Activated naive CD4-positive, alpha-beta T cell treated with anti-CD3 and anti-CD28 coated beads, Interleukin-2, amount 50 U/mL, for 24 hours (primary cell): ENCODE data around the gene ART1.

ENCODE experiments used
- H3K27ac Mint-ChIP-seq: one replicate; pipeline ENCODE4 v1.8.0; 2021; ENCODE audit warnings: mild to moderate bottlenecking, mixed read lengths
- H3K27me3 Mint-ChIP-seq: one replicate; pipeline ENCODE4 v1.8.0; 2021; ENCODE audit warnings: mixed read lengths
- H3K36me3 Mint-ChIP-seq: one replicate; pipeline ENCODE4 v1.8.0; 2021; ENCODE audit warnings: mixed read lengths
- H3K4me1 Mint-ChIP-seq: one replicate; pipeline ENCODE4 v1.8.0; 2021; ENCODE audit warnings: mixed read lengths
- H3K4me3 Mint-ChIP-seq: one replicate; pipeline ENCODE4 v1.8.0; 2021; ENCODE audit warnings: mild to moderate bottlenecking, mixed read lengths
- H3K9me3 Mint-ChIP-seq: one replicate; pipeline ENCODE4 v1.8.0; 2021; ENCODE audit warnings: mixed read lengths

ART1 gene

DNA sequence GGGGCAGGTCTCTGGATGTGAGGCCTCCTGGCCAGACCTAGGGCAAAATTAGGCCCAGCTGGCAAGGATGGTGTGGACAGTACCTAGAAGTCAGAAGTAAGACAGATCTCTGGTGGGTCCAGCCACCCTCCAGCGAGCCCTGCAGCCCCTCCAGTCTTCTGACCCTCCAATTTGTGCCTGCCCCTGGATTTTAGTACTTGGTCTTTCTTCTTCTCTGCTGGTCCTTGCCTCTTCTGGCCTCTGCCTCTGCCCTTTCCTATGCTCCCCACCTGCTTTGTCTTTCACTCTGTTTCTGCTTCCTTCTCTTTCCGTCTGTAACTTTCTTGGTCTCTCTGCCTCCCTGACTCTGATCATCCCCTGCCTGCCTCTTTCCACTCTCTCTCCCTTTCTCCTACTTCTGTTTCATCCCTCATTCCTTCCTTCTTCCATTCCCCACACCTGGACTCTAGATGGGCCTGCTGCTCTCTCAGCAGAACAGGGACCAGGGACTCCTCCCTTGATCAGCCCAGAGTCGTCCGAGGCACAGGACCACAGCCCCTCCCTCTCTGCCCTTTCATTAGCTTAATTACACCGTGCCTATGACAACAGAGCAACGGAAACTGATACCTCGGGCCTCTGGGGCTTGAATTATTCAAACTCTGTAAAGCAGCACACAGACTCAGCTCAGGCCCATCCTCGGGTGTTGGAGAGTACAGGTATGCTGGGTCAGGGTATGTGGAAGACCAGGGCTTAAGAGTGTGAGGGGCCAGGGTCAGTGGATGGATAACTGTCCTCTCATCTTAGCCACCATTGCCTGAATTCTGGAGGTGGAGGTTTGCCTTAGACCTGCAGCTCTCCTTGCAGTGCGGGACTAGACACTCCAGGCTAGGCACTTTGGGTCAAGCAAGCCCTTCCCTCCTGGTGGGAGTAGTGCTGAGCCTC lies 26.7 kb downstream of the ART1 start, which contains the start of gene CHRNA10:
Gene CHRNA10, minus strand, starts transcription at position 51 of the 921 bp plus-strand sequence. CDS start 72 bp downstream, outside the sequence.
- Mint-ChIP-seq H3K4me3 (no peak within 1 kb of the TSS), H3K4me1 (no peaks in the 10 kb centered on the region), H3K36me3 (peaks cover 24% of the 10 kb centered on the region), H3K27me3 (no peaks in the 10 kb centered on the region), H3K9me3 (no peaks in the 10 kb centered on the region), H3K27ac (peak within 1 kb of the TSS; percentile 65)

DNA sequence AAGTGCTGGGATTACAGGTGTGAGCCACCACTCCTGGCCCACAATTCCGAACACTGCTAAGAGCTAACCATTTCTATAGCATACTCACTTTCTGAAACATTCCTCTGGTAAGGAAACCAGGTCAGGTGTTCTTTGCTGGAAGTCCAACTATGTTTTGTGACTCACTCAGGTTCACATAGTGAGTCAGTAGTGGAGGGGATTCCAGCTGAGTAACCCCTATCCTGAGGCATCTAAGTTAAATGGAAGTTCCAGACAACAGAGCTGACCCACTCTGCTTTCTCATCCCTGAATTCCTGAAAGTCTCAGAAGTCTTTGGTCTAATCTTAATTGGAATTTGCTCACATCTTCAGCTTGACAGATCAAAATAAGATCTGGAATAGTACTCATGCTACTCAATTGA lies 29.3 kb downstream of the ART1 start:
- no peak overlapping the region for H3K4me3 Mint-ChIP-seq
- H3K9me3 Mint-ChIP-seq: no peaks in the 10 kb centered on the region
- H3K27me3 Mint-ChIP-seq: no peaks in the 10 kb centered on the region
- peak overlapping the region; percentile 30 for H3K27ac Mint-ChIP-seq
- peaks cover 26% of the 10 kb centered on the region for H3K36me3 Mint-ChIP-seq
- H3K4me1 Mint-ChIP-seq: no peaks in the 10 kb centered on the region

DNA sequence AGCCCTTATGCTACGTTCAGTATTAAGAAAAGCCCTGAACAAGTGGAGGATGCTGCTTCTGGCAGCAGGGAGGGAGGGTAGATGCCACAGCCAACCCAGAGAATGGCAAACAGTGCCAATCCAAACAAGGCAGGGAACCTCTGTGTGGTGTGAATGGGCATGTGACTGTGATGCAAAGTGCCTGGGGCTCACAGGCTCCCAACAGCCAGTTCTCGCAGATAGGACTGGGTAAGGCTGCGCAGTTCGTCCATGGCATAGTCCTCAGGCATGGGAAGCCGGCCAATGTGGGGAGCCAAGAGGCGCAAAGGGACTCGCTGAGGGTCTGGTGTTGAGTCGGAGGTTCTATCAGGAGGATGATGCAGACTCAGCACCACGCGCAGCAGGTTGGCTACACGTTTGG lies 31.0 kb downstream of the ART1 start:
- H3K27ac Mint-ChIP-seq: no peak overlapping the region
- H3K9me3 Mint-ChIP-seq: no peaks in the 10 kb centered on the region
- peaks cover 29% of the 10 kb centered on the region for H3K36me3 Mint-ChIP-seq
- no peak overlapping the region for H3K4me3 Mint-ChIP-seq
- H3K27me3 Mint-ChIP-seq: no peaks in the 10 kb centered on the region
- H3K4me1 Mint-ChIP-seq: no peaks in the 10 kb centered on the region

DNA sequence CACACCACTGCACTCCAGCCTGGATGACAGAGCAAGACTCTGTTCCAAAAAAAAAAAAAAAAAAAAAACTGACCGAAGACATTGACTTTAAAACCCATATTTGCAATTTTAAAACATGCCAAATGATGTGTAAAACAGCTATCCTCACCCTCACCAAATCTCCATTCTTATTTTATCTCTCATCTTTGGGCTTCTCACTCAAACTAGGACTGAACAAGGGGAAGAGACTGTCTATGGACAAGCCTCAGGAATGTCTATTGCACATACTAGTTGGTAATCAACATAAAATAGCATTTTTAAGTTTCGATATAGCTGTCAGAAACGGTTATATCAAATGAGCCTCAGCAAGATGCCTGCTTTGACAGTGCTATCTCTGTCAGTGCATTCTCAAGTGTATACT lies 34.1 kb downstream of the ART1 start:
- no peaks in the 10 kb centered on the region for H3K27me3 Mint-ChIP-seq
- H3K9me3 Mint-ChIP-seq: no peaks in the 10 kb centered on the region
- peaks cover 30% of the 10 kb centered on the region for H3K36me3 Mint-ChIP-seq
- no peak overlapping the region for H3K4me3 Mint-ChIP-seq
- peaks cover 14% of the 10 kb centered on the region for H3K4me1 Mint-ChIP-seq
- peak overlapping the region; percentile 19 for H3K27ac Mint-ChIP-seq

DNA sequence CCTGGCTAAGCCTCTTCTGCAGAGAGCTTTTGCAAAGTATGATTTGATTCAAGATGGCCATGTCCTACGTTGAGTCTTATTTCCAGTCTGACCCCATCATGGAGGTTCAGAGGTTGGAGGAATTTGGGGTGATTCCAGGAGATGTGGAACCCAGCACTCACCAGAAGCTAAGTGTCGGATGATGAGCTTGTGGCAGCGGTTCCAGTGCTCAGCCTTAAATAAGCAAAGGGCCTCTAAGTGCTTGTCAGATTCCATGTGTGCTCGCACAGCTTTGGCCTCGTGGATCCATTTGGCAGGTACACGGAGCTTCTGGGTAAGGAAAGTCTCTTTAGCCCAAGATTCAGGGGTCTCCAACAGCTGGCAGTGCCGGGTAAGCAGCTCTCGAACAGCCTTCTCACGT lies 38.1 kb downstream of the ART1 start:
- H3K27ac Mint-ChIP-seq: no peak overlapping the region
- no peak overlapping the region for H3K4me3 Mint-ChIP-seq
- no peaks in the 10 kb centered on the region for H3K9me3 Mint-ChIP-seq
- H3K36me3 Mint-ChIP-seq: peaks cover 21% of the 10 kb centered on the region
- peaks cover 17% of the 10 kb centered on the region for H3K4me1 Mint-ChIP-seq
- H3K27me3 Mint-ChIP-seq: no peaks in the 10 kb centered on the region

DNA sequence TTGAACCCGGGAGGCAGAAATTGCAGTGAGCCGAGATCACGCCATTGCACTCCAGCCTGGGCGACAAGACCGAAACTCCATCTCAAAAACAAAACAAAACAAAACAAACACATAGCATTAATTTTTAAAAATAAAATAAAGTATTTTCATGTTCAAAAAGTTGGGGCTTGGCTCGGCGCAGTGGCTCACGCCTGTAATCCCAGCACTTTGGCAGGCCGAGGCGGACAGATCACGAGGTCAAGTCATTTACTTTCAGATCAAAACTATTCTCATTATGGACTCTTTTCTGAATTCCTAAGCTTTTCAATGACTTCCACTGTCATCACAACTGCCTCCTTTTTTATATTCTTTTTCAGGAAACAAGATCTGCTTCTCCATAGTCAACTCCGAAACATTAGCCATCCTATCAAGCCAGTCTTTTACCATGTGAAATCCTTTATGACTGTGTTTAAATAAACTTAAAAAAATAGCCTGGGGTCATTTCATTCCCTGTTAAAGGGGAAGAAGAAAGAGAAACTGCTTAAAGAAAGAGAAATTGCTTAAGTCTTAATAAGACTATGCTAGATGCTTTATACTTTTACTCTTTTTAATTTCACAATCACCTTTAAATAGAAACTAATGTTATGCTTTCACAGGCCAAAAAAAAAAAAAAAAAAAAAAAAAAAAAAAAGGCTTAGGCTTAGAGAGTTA lies 39.3 kb downstream of the ART1 start:
- Mint-ChIP-seq H3K9me3 (no peaks in the 10 kb centered on the region), H3K4me1 (peaks cover 17% of the 10 kb centered on the region), H3K27me3 (no peaks in the 10 kb centered on the region), H3K36me3 (peaks cover 18% of the 10 kb centered on the region), H3K4me3 (no peak overlapping the region), H3K27ac (no peak overlapping the region)

DNA sequence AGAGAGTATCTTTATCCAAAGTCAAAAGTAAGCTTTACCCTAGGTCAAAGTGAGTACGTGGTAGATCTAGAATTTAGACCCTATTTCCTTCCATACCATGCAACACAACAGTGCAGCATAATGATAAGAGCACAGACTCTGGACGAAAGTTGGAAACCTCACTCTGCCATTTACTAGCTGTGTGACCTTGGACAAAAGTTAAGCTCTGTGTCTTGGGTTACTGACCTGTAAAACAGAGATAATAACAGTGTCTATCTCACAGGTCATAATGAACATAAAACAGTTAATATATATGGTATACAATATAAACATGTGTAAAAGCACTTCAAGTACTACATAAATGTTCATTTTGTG lies 39.9 kb downstream of the ART1 start:
- H3K27ac Mint-ChIP-seq: no peak overlapping the region
- peaks cover 17% of the 10 kb centered on the region for H3K4me1 Mint-ChIP-seq
- H3K27me3 Mint-ChIP-seq: no peaks in the 10 kb centered on the region
- H3K4me3 Mint-ChIP-seq: no peak overlapping the region
- H3K36me3 Mint-ChIP-seq: peaks cover 15% of the 10 kb centered on the region
- no peaks in the 10 kb centered on the region for H3K9me3 Mint-ChIP-seq

DNA sequence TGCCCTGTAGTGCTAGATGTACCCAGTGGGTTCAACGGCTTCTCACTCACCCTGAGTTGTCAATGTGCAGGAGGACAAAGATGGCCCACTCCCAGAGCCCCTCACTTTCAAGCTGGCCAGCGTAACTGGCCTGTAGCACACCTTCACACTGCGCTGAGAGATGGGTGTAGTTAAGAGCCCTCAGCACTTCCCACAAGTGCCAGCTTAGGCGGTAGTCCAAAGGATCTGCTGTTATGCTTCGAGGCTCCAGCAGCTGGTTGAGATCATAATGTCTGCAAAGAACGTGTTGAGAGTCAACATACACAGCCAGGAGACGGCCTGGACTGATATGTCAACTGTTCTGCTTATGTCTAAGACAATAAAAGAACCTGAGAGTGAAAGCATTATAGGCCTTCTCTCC lies 41.0 kb downstream of the ART1 start:
- peaks cover 14% of the 10 kb centered on the region for H3K36me3 Mint-ChIP-seq
- H3K9me3 Mint-ChIP-seq: no peaks in the 10 kb centered on the region
- H3K27me3 Mint-ChIP-seq: no peaks in the 10 kb centered on the region
- H3K27ac Mint-ChIP-seq: no peak overlapping the region
- H3K4me3 Mint-ChIP-seq: no peak overlapping the region
- peaks cover 17% of the 10 kb centered on the region for H3K4me1 Mint-ChIP-seq

DNA sequence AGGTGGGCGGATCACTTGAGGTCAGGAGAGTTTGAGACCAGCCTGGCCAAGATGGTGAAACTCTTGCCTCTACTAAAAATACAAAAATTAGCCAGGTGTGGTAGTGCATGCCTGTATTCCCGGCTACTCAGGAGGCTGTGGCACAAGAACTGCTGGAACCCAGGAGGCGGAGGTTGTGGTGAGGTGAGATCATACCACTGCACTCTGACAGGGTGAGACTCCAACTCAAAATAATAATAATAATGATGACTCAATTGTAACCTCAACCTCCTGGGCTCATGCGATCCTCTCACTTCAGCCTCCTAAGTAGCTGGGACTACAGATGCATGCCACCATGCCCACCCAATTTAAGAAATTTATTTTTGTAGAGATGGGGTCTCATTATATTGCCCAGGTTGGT lies 41.8 kb downstream of the ART1 start:
- Mint-ChIP-seq H3K4me1 (peaks cover 17% of the 10 kb centered on the region), H3K4me3 (no peak overlapping the region), H3K36me3 (peaks cover 14% of the 10 kb centered on the region)

DNA sequence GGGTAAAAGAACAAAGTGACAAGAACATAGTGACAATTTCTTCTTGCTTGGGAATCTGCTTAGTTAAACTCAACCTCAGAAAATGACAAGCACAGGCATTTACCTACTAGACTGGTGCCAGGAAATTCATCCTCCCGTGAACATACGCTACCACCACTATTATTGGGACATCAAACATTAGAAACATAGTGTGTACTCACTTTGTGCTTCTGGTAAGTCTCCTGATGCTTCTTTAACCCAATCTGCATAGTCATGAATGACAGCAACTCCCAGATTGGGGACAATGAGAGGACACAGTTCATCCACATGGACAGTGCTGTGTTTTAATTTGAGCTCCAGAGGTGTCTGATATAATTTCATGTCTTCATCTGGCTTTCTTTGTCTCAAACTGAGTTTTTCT lies 55.5 kb downstream of the ART1 start:
- peaks cover 4% of the 10 kb centered on the region for H3K4me1 Mint-ChIP-seq
- no peak overlapping the region for H3K4me3 Mint-ChIP-seq
- H3K9me3 Mint-ChIP-seq: no peaks in the 10 kb centered on the region
- H3K27ac Mint-ChIP-seq: no peak overlapping the region
- no peaks in the 10 kb centered on the region for H3K27me3 Mint-ChIP-seq
- H3K36me3 Mint-ChIP-seq: peaks cover 15% of the 10 kb centered on the region

More for the DNA sequence above, 41.8 kb downstream of the ART1 start:
- Mint-ChIP-seq H3K9me3 (no peaks in the 10 kb centered on the region), H3K27me3 (no peaks in the 10 kb centered on the region), H3K27ac (no peak overlapping the region)

DNA sequence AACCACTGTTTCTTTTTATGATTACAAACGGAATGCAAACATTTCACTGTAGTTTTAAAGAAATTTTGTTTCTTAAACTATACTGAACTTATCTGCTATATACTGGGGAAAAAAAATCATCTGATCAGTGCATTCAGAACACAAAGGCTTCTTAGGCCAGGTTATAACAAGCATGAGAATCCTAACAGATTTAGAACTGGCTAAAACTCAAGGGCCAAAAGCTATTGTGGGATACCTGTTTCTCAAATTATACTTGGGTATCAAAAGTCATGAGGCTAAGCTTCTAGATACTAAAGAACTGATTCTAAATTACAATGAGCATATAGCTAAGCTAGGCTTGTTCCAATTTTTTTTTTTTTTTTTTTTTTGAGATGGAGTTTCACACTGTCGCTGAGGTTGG lies 56.0 kb downstream of the ART1 start:
- peaks cover 15% of the 10 kb centered on the region for H3K36me3 Mint-ChIP-seq
- no peak overlapping the region for H3K4me3 Mint-ChIP-seq
- peaks cover 4% of the 10 kb centered on the region for H3K4me1 Mint-ChIP-seq
- H3K9me3 Mint-ChIP-seq: no peaks in the 10 kb centered on the region
- H3K27me3 Mint-ChIP-seq: no peaks in the 10 kb centered on the region
- H3K27ac Mint-ChIP-seq: no peak overlapping the region

DNA sequence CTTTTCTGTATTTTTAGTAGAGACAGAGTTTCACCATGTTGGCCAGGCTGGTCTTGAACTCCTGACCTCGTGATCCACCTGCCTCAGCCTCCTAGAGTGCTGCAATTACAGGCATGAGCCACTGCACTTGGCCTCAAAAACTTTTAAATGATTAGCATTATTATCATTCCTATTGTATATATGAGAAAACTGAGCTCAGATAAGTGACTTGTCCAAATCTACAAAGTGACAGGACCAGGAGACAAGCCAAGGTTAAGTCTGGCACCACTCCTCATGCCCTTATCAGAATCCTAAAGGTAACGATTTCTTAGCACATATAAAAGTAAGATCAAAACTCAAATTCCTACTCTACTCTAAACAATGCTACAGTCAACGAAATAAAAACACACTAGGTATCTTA lies 58.5 kb downstream of the ART1 start:
- Mint-ChIP-seq H3K4me1 (peaks cover 9% of the 10 kb centered on the region), H3K27ac (no peak overlapping the region), H3K4me3 (no peak overlapping the region), H3K36me3 (peaks cover 19% of the 10 kb centered on the region), H3K27me3 (no peaks in the 10 kb centered on the region), H3K9me3 (no peaks in the 10 kb centered on the region)

DNA sequence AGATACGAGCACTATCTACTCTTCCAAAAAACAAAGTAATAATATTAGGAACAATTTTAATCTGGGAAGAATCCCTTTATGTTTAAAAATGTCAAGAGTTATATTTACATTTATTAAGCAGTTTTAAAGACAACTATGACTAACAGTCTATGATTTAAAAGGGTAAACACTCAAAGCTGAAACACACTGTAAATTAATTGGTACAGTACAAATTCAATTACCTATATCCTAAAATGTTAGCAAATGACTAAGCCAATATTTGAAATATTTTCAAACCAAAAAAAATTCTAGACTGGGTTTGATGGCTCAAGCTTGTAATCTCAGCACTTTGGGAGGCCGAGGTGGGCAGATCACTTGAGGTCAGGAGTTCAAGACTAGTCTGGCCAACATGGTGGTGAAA lies 62.2 kb downstream of the ART1 start:
- Mint-ChIP-seq H3K27ac (no peak overlapping the region), H3K9me3 (no peaks in the 10 kb centered on the region), H3K4me1 (peaks cover 8% of the 10 kb centered on the region), H3K36me3 (peaks cover 16% of the 10 kb centered on the region), H3K4me3 (no peak overlapping the region), H3K27me3 (no peaks in the 10 kb centered on the region)

DNA sequence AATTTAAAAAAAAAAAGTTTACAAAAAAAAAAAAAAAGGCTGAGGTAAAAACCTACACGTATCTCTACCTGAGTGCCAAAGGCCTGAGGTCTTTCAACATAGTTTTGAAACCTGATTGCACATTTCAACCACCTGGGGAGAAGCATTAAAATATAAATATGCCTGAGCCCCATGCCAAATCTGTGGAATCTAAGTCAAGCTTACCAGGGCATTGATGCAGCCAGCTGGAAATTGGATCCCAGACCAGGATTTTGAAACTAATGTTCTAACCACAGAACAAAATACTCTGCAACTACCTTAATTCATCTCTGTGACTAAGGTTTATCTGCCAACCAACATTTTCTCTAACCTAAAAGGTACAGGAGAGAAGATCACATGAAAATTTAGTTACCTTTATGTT lies 65.0 kb downstream of the ART1 start:
- H3K27ac Mint-ChIP-seq: no peak overlapping the region
- H3K9me3 Mint-ChIP-seq: no peaks in the 10 kb centered on the region
- no peaks in the 10 kb centered on the region for H3K27me3 Mint-ChIP-seq
- peaks cover 14% of the 10 kb centered on the region for H3K36me3 Mint-ChIP-seq
- peaks cover 6% of the 10 kb centered on the region for H3K4me1 Mint-ChIP-seq
- H3K4me3 Mint-ChIP-seq: no peak overlapping the region

DNA sequence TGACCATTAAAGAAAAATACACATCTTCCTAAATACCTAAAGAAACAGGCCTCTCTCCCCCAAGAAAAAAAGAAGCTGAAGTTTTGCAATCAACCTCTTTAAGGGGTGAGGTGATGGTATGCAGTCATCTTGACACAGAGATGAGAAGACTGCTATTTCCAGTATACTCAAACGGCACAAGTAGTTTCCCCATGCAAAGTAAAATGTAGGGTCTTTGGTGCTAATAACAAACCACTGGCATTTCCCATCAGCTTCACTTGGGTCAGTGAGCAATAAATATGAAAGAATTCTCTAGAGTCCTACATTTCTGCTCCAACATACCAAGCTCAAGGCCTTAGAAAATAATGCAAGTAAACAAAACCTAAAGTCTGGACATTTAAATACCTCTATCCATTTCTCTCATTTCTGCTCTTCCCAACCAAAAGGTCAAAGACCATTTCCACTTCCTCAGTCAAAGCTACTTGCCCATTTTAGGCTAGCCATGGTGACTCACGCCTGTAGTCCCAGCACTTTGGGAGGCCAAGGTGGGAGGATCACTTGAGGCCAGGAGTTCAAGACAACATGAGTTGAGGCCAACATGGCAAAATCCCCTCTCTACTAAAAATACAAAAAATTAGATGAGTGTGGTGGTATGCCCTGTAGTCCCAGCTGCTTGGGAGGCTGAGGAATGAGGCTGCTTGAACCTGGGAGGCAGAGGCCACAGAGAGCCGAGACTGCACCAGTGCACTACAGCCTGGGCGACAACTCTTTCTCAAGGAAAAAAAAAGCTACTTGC lies 65.7 kb downstream of the ART1 start:
- Mint-ChIP-seq H3K27me3 (no peaks in the 10 kb centered on the region), H3K9me3 (no peaks in the 10 kb centered on the region)

DNA sequence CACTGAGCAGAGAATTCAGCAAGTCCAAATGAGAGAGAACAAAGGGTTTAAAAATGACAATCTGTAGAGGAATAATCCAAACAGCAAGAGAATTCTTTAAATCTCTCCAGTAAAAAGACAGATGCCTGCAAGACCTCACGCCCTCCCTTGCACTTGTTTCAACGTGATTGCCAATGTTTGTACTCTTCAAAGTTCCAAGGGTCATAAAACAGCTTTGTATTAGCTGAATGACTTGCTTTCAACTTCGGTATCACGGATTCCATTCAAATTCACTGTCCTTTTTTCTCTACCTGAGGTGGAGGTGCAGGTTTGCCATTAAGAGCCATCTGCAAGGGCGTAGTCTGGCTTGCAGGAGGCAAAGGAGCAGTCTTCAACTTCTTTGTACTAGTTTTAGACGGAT lies 67.3 kb downstream of the ART1 start:
- Mint-ChIP-seq H3K27ac (no peak overlapping the region), H3K27me3 (no peaks in the 10 kb centered on the region), H3K4me3 (no peak overlapping the region), H3K4me1 (no peaks in the 10 kb centered on the region), H3K36me3 (peaks cover 9% of the 10 kb centered on the region), H3K9me3 (no peaks in the 10 kb centered on the region)

More for the DNA sequence above, 65.7 kb downstream of the ART1 start:
- peak overlapping the region; percentile 25 for H3K27ac Mint-ChIP-seq
- peaks cover 6% of the 10 kb centered on the region for H3K4me1 Mint-ChIP-seq
- H3K4me3 Mint-ChIP-seq: no peak overlapping the region
- peaks cover 14% of the 10 kb centered on the region for H3K36me3 Mint-ChIP-seq
